HG03159 (cell line): ENCODE data around the gene RNMT.
"Not testable (repeated sequence)": the region's sequence is repeated elsewhere in the genome, so short reads cannot be mapped to it uniquely, and the experiment has no call there.

Experiments
- ATAC-seq: cut with Tn5 transposase; IDR thresholded peaks from one replicate; pipeline ENCODE4 v1.9.1; 2021; ENCODE audit warnings: mild to moderate bottlenecking, moderate library complexity; ENCODE audit not compliant: unreplicated experiment

Gene RNMT

GRCh38 chr18:13726232-13726971, at the start of gene RNMT, which contains the start of gene FAM210A:
RNMT (plus strand) TSS chr18:13726673; CDS start chr18:13731518, 4,845 bp downstream.
FAM210A (minus strand) TSS chr18:13726558; CDS start chr18:13682077, 44,481 bp downstream.
- peak; percentile 90 for ATAC-seq

- not testable (repeated sequence) for ATAC-seq
These were observed 49.1 kb upstream of the RNMT start for GRCh38 chr18:13677350-13677749.

DNA sequence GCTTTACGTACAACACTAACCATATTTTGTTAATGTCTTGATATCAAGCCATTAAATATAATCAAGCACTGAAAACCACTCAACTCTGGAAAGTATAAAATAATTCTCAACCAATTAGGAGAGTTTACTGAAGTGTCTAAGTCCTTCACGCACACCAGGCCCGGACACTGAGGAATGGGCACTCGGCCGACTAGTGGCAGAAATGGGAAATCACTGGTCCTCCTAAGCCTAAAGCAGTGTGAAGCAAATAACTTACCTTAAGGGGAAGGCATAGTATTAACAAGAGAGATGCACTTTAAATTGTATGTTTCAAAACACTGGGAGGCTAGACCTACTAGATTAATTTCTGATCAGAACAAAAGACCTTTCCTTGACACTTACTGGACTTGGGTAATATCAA, 45.9 kb upstream of the RNMT start:
- no peak for ATAC-seq

DNA sequence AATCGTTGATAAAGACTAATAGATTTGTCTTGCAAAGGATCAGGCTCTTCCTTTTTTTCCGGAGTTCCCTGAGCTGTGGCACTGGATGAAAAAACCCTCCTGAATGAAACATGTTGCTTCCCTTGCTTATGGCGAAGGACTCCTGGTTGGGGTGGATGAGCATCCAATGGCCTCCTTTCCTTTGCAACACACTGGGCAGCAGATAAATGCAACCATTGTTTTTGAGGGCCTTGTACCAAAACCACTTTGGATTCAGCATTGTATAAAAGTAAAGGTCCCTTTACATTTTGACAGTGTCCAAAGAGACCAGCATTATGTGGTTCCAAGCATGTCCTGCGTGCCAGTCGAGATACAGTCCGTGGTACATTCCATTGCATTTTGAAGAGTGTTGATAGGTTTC, 44.8 kb upstream of the RNMT start:
- no peak for ATAC-seq

- no peak for ATAC-seq
These were observed 41.9 kb upstream of the RNMT start for GRCh38 chr18:13684546-13684945.

DNA sequence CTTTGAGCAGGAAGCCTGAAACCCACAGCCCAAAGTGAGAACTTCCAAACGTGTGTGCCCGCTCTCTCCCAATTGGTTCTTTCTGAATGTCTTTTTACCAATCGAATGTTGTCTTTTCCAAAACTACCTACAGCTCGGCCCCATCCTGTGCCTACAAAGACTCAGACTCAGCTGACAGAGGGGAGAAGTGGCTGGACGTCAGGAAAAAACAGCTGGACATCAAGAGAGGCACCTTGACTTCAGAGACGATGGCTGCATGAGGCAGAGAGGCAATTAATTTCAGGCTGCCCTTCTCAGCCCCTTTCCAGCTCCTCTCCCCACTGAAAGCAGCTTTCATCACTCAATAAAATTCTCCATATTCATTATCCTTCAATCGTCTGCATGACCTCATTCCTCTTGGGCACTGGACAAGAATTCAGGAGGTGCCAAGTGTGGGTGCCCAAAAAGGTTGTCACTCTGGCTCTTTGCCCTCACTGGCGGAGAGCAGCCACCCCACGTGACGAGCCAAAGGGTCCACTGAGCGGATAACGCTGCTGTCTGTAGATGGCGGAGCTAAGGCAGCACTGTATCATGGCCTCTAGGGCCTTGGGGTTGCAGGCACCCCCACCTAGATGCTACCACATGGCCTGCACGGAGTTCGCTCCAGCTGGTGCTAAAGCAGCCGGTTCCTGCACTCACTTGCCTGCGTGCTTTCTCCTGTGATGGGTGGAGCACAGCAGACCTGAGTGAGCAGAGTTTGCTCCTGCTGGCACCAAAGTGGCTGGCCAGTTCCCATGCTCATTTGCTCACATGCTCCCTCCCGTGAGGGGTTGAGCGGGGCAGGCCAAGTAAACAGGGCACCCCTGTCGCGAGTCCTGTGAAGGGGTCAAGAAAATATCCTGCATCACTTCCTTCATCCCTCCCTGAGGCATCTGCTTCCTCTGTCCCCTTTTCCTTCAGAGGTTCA, 38.0 kb upstream of the RNMT start:
- ATAC-seq: no peak

- not testable (repeated sequence) for ATAC-seq
These were observed 36.4 kb upstream of the RNMT start for GRCh38 chr18:13690060-13690459.

DNA sequence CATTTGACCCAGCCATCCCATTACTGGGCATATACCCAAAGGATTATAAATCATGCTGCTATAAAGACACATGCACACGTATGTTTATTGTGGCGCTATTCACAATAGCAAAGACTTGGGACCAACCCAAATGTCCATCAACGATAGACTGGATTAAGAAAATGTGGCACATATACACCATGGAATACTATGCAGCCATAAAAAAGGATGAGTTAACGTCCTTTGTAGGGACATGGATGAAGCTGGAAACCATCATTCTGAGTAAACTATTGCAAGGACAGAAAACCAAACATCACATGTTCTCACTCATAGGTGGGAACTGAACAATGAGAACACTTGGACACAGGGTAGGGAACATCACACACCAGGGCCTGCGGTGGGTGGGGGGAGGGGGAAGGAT, 31.1 kb upstream of the RNMT start:
- ATAC-seq: not testable (repeated sequence)

GRCh38 chr18:13696961-13697360, 29.5 kb upstream of the RNMT start:
- ATAC-seq: no peak

DNA sequence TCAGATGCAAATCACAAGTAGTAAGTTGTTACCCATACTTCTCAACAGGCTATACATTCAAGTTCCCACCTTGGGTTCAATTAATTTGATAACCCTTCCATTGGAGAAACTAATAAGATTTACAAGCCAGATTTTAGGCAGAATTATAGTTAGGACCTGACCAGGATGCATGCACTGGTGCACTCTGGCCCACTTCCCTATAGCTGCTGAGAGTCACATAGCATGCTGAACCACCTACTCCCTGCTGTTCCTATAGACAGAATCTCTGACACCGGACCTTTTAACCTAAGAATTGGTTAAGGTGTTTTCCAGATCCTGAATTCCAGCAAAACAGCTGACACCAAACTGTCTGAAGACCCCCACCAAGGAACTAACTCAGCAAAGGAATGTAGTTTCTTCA, 26.3 kb upstream of the RNMT start:
- ATAC-seq: no peak

- ATAC-seq: no peak
These were observed 22.6 kb upstream of the RNMT start for GRCh38 chr18:13703899-13704298.

DNA sequence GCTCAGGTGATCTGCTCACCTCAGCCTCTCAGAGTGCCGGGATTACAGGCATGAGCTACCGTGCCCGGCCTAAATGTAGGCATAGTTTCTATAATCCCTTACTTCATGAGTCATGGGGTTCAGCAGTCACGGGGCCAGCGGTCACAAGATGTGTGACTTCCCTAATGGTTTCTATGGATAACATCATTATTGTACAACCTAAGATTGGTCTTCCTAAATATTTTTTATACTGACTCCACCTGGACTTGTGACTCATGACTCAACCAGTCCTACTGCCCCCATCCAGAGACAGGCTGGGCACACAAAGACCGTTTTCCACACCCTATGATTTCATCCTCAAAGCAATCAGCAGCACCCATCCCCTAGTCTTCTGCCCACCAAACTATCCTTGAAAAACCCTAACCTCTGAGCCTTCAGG, 16.1 kb upstream of the RNMT start:
- no peak for ATAC-seq

DNA sequence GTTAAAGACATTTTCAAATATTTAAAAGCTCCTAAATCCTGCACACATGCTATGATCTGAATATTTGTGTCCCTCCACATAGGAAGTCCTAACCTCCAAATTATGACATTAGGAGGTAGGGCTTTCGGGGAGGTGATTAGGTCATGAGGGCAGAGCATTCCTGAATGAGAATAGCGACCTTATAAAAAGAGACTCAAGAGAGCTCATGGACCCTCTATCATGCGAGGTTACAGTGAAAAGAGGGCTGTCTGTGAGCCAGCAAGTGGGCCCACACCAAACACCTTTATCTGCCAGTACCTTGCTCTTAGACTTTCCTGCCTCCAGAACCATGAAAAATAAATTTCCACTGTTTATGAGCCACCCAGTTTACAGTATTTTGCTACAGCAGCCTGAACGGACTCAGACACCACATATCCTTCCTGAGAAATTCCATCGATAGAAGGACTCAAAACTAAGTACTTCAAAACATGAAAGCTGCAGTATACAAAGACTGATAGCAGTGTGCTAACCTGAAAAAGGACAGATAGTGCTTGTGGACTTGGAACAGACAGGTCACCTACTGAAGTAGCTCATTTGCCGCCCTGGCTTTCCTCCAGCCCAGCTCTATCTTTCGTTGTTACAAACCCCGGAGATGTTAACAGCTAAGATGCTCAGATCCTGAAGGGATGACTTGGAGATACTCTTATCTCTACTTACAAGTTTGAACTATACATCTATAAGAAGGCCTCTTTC, 13.9 kb upstream of the RNMT start:
- no peak for ATAC-seq

DNA sequence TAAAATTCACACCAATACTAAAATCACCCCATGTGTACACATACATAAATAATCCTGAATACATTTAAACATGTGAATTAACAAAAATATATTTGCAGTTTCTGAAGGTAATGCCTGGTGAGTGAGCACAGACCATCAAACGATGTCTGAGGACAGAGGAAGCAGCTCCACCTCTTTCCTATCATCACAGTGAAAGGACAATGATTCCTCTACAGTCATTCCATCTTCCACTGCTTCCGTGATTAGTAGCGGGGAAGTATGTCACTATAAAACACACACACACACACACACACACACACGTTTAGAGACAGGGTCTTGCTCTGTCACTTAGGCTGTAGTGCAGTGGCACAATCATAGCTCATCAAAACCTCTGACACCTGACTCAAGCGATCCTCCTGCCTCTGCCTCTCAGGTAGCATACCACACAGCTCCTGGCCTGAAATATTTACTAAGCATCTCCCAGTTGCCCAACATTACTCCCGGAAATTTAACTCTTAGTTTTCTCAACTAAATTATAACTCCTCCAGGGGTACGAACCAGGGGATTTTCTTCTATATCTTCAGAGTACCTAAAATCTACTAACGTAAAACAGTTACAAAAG, 12.9 kb upstream of the RNMT start:
- no peak for ATAC-seq

GRCh38 chr18:13715330-13715729, 11.1 kb upstream of the RNMT start:
- no peak for ATAC-seq

DNA sequence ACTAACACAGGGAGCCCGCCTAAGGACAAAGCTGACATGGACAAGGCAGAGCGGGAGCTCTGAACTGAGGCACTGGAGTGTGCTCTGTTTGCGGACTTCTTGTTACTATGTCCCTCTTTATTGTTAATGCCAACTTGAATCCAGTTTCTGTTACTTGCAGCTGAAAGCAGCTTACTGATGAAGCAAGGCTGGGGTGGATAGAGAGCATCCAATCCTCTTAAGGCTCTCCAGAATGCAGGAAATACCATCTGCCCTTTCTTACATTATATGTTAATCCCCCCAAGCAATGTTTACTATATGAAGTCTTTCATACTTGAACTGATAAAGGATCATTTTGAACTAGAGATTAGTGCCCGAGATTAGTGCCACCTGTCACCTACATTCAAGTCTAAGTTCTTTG, 9.6 kb upstream of the RNMT start:
- ATAC-seq: no peak

DNA sequence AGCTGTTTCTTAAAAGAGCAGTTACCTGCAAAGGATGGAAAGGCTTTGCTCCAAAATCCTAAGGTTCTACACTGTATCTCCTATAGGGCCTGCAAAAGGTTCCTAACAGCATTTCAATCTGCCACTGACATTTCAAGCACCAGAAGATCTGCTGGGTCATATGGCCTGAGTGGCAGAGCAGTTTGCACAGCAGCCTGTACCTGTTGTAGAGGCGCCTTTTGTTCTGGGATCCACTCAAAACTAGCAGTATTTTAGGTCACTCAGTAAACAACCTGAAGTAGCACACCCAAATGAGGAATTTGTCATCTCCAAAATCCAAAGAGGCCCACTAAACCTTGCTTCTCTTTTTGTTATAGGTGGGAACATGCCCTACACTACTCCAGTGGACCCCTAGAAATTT, 6.3 kb upstream of the RNMT start:
- no peak for ATAC-seq

DNA sequence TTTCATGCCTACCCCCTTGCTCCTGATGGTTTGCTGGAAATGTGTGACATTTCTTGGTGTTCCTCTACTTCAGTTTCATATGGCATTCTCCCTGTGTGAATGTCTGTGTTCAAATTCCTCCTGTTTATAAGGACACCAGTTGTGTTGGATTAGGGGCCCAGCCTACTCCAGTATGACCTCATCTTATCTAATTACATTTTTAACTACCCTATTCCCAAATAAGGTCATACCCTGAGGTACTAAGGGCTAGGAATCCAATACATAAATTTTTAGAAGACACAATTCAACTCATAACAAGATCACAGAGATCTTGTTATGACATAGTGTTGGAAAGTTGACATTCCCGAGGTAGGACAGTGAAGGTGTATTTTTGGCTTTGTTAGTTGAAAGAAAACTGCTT, 5.6 kb upstream of the RNMT start:
- no peak for ATAC-seq

DNA sequence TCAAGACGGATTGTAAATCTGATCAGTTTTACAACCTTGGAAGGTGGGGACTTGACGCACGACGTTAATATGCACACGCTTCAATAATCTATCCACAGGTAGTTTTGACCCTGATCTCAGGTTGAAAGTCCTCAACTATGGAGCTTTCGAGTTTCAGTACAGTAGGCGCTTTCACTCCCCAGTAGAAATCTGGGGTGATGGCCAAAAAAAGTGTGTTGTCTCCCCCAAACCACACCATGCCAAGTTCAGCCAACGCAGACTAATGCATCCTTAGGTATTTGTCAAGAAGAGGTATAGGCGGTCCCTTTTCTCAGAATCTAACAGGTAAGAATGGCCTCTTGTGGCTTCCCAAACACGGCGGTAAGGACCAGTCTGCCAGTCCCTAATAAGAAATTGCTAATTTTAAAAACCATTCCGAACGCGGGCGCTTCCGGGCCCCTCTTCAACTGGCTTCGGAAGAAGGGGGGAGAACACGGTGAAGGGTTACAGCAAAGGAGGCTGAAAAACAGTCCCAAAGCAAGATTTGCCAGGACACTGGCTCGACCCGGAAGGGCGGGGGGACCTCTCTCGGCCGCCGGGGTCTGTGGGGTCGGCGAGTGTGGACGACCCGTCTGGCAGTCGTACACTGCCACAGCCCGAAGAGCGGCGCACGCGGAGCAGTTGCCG, 774 bp upstream of the RNMT start:
- peak; percentile 23 for ATAC-seq

- ATAC-seq: peak; percentile 19
These were observed 479 bp downstream of the RNMT start for GRCh38 chr18:13726972-13727331.
